ENCODE data around the gene ZNF791.
"Not testable (repeated sequence)": the region's sequence is repeated elsewhere in the genome, so short reads cannot be mapped to it uniquely, and the experiment has no call there.

ZNF791 gene

DNA sequence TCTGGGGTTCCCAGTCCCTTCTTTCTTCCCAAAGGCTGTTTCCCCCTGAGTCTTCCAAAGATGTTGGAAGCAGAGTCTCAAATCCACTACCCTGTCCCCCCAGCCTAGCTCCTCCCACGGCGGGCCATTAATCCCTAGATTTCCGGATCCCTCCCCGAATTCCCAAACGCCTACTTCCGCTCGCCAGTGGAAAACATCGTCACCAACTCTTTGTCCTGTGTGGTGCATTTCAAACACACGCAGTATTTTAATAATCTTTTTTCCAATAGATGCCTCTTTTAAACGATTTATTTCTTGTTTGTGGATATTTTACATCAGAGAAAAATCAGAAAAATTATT, 610 bp downstream of the ZNF791 start:
- TF ChIP-seq POLR2A (IDR thresholded peaks at IDR 0.05; ENCODE audit: low read depth, low read length): no peak
- no peak for FAIRE-seq

DNA sequence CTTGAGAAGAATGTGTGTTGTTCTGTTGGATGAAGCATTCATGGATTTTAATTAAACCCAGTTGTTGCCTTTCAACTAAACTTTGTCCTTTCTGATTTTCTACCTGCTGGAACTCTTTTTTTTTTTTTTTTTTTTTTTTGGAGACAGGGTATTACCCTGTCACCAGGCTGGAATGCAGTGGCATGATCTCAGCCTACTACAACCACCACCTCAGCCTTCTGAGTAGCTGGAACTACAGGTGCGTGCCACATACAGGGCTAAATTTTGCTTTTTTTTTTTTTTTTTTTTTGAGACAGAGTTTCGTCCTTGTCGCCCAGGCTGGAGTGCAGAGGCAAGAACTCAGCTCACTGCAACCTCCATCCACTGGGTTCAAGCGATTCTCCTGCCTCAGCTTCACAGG, 6.9 kb downstream of the ZNF791 start:
- FAIRE-seq (no peak), DNase-seq (ENCODE audit: insufficient read length, low spot score) (no peak)
- no peak for TF ChIP-seq POLR2A (IDR thresholded peaks at IDR 0.05; ENCODE audit: low read depth, low read length)

More for the DNA sequence above, 610 bp downstream of the ZNF791 start:
- peak; percentile 61 for DNase-seq (ENCODE audit: insufficient read length, low spot score)

DNA sequence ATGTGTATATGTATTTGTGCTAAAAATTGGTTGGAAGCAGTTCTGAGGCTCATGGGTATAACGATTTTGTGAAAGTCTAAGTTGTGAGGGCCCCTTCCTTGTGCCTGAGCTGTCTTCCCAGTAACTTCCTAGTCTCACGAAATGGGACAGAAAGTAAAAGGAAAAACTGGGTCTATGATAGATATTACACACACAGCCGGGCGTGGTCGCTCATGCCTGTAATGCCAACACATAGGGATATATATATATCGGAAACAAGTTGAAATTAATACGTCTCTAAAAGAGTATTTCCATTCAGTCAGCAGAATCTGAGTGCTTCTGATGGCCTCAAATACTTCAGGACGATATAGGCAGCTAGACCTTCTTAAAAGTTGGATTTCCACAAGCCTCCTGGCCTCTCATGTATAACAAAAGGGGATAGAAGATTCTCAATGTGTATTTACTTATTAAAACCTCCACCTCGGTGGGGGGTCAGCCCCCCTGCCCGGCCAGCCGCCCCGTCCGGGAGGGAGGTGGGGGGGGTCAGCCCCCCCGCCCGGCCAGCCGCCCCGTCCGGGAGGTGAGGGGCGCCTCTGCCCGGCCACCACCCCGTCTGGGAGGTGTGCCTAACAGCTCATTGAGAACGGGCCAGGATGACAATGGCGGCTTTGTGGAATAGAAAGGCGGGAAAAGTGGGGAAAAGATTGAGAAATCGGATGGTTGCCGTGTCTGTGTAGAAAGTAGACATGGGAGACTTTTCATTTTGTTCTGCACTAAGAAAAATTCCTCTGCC, 10.7 kb downstream of the ZNF791 start:
- FAIRE-seq; DNase-seq (ENCODE audit: insufficient read length, low spot score): not testable (repeated sequence)

DNA sequence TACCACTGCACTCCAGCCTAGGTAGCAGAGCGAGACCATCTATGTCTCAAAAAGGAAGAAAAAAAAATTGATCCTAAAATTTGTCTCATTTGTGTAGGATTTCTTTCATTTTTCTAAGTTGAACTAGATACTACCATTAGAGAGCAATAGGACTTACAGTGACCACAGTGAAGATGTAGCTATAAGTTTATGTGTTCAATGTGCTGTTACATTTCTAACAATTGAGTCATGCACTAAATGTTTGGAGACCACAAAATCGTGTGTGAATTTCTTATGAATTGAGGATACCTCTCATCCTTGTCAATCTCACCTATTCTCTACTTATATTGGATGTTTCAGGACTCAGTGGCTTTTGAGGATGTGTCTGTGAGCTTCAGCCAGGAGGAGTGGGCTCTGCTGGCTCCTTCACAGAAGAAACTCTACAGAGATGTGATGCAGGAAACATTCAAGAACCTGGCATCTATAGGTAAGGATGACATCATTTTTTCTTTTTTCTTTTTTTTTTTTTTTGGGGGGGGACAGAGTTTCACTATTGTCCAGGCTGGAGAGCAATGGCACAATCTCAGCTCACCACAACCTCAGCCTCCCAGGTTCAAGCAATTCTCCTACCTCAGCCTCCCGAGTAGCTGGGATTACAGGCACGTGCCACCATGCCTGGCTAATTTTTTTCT, 12.8 kb downstream of the ZNF791 start:
- DNase-seq (ENCODE audit: insufficient read length, low spot score) (no peak), FAIRE-seq (no peak)

DNA sequence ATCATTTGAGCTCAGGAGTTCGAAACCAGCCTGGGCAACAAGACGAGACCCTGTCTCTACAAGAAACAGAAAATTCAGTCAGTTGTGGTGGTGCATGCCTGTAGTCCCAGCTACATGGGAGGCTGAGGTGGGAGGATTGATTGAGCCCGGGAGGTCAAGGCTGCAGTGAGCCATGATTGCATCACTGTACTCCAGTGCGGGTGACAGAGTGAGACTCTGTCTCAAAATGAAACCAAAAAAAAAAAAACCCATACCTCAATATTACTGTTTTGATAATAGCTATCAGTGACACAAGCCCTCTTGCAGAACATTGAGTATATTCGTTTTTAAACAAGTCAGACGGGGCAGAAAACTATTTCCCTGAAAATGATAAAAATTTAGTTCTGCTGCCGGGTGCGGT, 16.2 kb downstream of the ZNF791 start:
- FAIRE-seq: no peak
- no peak for TF ChIP-seq POLR2A (IDR thresholded peaks at IDR 0.05; ENCODE audit: low read depth, low read length)
- DNase-seq (ENCODE audit: insufficient read length, low spot score): no peak

More for the DNA sequence above, 12.8 kb downstream of the ZNF791 start:
- TF ChIP-seq POLR2A (IDR thresholded peaks at IDR 0.05; ENCODE audit: low read depth, low read length): no peak

DNA sequence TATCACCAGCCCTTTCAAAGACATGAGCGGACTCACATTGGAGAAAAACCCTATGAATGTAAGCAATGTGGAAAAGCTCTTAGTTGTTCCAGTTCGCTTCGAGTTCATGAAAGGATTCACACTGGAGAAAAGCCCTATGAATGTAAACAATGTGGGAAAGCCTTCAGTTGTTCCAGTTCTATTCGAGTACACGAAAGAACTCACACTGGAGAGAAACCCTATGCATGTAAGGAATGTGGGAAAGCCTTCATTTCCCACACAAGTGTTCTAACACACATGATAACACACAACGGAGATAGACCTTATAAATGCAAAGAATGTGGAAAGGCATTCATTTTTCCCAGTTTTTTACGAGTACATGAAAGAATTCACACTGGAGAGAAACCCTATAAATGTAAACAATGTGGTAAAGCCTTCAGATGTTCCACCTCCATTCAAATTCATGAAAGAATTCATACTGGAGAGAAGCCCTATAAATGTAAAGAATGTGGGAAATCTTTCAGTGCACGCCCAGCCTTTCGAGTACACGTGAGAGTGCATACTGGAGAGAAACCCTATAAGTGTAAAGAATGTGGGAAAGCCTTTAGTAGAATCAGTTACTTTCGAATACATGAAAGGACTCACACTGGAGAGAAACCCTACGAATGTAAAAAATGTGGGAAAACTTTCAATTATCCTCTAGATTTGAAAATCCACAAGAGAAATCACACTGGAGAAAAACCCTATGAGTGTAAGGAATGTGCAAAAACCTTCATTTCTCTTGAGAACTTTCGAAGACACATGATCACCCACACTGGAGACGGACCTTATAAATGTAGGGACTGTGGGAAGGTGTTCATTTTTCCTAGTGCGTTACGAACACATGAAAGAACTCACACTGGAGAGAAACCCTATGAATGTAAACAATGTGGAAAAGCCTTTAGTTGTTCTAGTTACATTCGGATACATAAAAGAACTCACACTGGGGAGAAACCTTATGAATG, 17.6 kb downstream of the ZNF791 start:
- DNase-seq (ENCODE audit: insufficient read length, low spot score) (no peak), FAIRE-seq (no peak)
- no peak for TF ChIP-seq POLR2A (IDR thresholded peaks at IDR 0.05; ENCODE audit: low read depth, low read length)

DNA sequence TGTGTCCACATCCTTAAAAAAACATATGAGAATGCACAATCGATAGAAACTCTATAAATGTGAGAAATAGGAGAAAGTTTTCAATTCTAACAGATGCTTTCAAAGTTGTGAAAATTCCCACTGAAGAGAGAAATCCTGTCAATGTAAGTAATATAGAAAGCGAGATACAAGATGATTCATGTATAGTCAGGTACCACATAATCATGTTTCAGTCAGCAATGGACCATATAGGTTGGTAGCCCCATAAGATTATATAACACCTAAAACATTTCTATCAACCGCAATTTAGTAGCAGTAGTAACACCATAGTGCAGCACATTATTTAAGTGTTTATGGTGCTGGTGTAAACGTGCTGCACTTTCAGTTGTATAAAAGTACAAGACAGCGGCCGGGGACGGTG, 18.5 kb downstream of the ZNF791 start:
- DNase-seq (ENCODE audit: insufficient read length, low spot score) (no peak), FAIRE-seq (no peak)
- TF ChIP-seq POLR2A (IDR thresholded peaks at IDR 0.05; ENCODE audit: low read depth, low read length): no peak

DNA sequence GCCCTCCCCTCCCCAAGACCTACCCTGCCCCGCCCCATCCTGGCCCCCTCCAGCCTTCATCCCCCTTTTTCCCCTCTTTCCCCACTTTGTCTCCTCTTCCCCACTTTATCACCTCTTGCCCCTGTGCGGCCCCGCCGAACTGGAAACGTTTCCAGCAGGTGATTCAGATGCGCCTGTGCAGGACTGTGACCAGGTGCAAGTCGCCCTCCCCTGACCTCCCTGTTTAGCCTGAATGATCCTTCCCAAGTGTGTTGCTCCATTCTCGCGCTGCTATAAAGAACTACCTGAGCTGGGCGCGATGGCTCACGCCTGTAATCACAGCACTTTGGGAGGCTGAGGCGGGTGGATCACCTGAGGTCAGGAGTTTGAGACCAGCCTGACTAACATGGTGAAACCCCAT, 25.9 kb downstream of the ZNF791 start:
- FAIRE-seq (no peak), DNase-seq (ENCODE audit: insufficient read length, low spot score) (no peak)
- no peak for TF ChIP-seq POLR2A (IDR thresholded peaks at IDR 0.05; ENCODE audit: low read depth, low read length)

DNA sequence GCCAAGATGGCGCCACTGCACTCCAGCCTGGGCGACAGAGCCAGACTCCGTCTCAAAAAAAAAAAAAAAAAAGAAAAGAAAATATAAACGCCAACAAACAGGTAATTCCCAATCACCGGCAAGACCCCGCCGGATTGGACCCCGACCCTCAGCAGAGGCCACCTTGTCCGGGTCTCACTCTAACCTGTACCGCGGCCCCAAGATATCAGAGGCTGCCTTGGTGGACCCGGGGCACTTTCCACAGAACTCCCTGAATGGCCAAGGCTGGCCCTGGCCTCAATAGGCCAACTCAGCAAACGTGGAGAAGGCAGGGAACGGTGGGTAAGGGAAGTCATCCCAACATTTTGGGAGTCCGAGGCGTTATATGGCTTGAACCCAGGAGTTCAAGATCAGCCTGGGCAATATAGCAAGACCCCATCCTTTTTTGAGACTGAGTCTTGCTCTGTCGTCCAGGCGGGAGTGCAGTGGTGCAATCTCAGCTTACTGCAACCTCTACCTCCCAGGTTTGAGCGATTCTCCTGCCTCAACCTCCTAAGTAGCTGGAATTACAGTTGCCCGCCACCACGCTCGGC, 28.0 kb downstream of the ZNF791 start:
- DNase-seq (ENCODE audit: insufficient read length, low spot score): no peak
- no peak for TF ChIP-seq POLR2A (IDR thresholded peaks at IDR 0.05; ENCODE audit: low read depth, low read length)
- FAIRE-seq: no peak

DNA sequence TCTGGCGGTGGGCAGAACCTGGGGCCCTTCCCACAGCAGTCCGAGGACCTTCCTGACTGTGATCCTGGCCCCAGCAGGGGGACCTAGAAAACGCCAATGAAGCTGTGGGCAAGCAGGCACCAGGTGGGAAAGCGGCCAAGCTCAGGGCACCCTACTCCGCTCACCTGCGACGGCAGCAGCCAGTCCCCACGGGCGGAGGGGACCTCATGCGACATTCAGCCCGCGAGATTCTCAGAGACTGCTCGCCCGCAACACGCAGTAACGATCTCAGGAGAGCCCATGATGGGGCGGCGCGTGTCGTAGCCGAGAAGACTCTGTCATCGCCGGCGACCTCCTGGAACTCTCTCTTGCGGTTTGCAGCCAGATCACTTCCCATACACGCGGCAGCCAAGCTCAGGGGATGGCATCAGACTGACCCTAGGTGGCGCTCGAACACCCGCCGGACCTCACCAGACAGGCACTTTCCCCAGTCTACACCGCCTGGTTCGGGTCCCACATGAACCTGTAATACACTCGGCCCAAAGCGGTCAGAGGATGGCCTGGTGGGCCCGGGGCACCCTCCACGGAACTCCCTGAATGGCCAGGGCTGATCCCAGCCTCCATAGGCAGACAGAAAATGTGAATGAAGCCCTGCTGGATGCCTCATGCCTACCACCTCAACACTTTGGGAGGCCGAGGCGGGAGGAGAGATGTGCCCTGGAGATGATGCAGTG, 29.3 kb downstream of the ZNF791 start:
- TF ChIP-seq POLR2A (IDR thresholded peaks at IDR 0.05; ENCODE audit: low read depth, low read length): no peak
- DNase-seq (ENCODE audit: insufficient read length, low spot score) (peak; percentile 81), FAIRE-seq (no peak)

DNA sequence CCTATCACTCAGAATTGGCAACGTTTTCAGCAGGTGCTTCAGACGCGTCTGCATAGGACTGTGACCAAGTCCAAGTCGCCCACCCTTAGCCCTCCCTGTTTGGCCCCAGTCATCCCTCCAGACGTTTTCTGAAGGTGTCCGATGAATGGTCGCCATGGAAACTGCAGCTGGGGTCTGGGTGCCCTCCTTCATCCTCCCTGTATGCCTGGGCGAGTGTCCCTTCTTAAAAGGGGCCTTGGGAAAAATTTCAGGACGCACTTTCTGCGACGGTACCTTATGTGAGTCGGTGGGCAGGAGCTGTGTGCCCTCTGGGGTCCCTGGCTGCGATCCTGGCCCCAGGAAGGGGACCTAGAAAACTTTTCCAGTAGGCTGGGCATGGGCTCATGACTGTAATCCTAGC, 30.7 kb downstream of the ZNF791 start:
- DNase-seq (ENCODE audit: insufficient read length, low spot score) (no peak), FAIRE-seq (no peak)
- TF ChIP-seq POLR2A (IDR thresholded peaks at IDR 0.05; ENCODE audit: low read depth, low read length): no peak

DNA sequence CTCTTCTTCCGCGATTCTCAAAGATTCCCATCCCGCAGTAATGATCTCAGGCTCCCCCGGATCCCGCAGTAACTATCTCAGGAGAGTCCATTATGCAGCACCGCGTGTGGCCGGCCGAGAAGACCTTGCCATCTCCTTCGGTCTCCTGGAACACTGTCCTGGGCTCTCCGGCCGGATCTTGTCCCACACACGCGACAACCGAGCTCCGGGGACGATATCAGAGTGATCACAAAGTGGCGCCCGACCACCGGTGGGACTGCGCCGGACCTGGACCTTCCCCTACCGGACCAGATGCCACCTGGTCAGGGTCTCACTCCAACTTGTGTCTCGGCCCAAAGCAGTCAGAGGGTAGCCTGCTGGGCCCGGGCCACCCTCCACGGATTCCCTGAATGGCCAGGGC, 31.8 kb downstream of the ZNF791 start:
- no peak for FAIRE-seq
- TF ChIP-seq POLR2A (IDR thresholded peaks at IDR 0.05; ENCODE audit: low read depth, low read length): no peak
- no peak for DNase-seq (ENCODE audit: insufficient read length, low spot score)

DNA sequence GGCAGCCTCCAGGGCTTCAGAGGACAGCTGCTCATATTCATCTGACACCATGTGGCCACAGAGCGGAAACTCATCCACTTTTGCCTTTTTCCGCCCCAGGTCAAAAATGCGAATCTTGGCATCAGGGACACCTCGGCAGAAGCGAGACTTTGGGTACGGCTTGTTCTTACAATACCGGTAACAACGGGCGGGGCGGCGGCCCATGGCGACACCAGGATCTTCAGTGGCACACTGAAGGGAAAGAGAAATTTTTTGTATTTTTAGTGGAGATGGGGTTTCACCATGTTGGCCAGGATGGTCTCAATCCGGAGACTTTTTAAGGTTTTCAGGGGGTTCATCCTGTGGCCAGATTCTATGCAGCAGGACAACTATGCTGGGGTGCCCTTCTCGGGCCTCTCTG, 33.0 kb downstream of the ZNF791 start:
- FAIRE-seq; DNase-seq (ENCODE audit: insufficient read length, low spot score): not testable (repeated sequence)
